Activated CD4-positive, alpha-beta T cell treated with anti-CD3 and anti-CD28 coated beads for 48 hours (primary cell): ENCODE data around the gene FAM181B.

ENCODE experiments used
- DNase-seq: peaks from one replicate; pipeline ENCODE4 v3.0.0-alpha.2; 2020

FAM181B gene, protein sequence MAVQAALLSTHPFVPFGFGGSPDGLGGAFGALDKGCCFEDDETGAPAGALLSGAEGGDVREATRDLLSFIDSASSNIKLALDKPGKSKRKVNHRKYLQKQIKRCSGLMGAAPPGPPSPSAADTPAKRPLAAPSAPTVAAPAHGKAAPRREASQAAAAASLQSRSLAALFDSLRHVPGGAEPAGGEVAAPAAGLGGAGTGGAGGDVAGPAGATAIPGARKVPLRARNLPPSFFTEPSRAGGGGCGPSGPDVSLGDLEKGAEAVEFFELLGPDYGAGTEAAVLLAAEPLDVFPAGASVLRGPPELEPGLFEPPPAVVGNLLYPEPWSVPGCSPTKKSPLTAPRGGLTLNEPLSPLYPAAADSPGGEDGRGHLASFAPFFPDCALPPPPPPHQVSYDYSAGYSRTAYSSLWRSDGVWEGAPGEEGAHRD

DNA sequence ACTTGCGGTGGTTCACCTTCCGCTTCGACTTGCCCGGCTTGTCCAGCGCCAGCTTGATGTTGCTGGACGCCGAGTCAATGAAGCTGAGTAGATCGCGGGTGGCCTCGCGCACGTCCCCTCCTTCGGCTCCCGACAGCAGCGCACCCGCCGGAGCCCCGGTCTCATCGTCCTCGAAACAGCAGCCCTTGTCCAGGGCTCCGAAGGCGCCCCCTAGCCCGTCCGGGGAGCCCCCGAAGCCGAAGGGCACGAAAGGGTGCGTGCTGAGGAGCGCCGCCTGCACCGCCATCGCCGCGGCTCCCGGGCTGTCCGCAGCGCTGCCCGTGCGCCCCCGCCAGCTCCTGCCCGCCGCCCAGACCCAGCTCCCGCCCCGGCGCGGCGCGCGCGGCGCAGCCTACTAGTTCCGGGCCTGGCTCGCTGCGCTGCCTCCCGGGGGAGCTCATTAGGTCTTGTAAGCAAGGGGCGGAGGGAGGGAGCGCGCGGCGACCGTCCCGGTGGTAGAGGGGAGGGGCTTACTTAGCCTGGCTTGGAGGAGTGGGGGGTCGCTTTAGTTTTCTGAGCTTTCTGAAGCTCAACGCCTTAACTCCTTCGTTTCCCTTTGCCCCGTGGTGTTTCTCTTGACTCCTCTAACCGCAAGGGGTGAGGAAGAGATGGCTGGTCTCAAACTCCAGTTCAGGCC, at the start of gene FAM181B:
Gene FAM181B, minus strand, starts transcription at position 421 of the 676 bp plus-strand sequence. Its CDS starts 135 bp downstream, at position 286.
- DNase-seq = peak; percentile 47

DNA sequence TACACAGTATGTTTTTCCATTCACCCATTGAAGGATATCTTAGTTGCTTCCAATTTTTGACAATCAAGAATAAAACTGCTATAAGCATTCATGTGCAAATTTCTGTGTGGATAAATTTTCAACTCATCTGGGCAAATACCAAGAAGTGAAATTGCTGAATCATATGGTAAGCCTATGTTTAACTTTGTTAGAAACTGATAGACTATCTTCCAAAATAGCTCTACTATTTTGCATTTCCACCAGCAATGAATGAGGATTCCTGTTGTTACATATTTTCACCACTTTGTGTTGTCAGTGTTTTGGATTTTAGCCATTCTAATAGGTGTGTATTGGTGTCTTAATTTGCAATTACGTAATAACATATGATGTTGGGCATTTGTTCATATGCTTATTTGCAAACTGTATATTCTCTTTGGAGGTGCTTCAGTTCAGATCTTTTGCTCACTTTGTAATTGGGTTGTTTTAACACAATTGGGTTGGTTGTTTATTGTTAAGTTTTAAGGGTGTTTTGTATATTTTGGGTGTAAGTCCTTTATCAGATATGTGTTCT, 49.2 kb upstream of the FAM181B start:
- DNase-seq = no peak

DNA sequence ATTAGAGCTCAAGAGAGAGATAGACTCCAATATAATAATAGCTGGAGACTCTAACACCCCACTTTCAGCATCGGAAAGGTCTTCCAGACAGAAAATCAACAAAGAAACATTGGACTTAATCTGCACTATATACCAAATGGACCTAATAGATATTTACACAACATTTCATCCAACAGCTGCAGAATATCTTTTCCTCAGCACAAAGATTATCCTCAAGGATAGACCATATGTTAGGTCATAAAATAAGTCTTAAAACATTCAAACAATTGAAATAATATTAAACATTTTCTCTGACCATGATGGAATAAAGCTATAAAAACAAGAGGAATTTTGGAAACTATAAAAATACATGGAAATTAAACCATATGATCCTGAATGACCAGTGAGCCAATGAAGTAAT, 45.1 kb upstream of the FAM181B start:
- DNase-seq = no peak

DNA sequence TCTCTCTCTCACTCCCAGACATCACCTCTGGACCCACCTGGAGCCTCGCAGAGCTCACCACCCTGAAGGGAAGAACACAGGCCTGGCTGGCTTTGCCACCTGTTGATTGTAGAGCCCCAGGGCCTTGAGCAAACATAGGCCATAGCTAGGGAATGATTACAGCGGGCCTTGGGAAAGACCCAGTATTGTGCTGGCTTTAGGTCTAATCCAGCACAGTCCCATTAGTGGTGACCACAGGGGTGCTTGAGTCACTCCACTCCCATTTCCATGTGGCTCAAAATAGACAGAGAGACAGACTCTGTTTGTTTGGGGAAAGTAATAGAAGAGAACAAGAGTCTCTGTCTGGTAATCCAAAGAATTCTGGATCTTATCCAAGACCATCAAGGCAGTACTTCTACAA, 42.7 kb upstream of the FAM181B start:
- DNase-seq = no peak

DNA sequence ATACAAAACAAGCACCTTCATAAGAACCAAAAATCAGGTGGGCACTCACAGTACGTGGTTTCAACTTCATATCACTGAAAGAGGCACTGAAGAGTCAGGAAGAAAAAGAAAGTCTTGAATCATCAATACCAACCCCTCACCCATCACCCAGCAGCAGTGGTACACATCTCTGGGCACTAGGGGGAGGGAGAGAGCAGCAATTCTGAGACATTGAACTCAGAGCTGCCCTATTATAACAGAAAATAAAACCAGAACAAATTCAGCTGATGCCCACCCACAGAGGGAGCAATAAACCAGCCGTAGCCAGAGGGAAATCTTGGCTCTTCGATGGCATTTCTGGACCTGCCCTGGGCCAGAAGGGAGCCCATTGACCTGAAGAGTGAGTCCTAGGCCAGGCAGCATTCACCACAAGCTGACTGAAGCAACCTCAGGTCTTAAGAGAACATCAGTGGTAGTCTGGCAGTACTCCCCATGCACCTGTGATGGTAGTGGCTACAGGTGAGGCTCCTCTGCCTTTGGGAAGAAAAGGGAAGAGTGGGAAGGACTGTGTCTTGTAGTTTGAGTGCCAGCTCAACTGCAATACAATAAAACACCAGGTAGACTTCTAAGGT, 42.2 kb upstream of the FAM181B start:
- DNase-seq = peak; percentile 61

DNA sequence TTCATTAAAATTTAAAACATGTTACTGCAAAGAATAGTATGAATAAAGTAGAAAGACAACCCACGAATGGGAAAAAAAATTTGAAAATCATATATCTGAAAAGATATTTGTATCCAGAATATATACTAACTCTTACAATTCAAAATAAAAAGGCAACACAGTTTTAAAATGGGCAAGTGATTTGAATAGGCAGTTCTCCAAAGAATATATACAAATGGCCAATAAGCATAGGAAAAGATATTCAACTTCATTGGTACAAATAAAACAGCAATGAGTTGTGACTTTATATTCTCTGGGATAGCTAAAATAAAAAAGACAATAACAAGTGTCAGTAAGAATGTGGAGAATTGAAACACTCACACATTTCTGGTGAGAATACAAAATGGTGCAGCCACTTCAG, 41.6 kb upstream of the FAM181B start:
- no peak for DNase-seq

DNA sequence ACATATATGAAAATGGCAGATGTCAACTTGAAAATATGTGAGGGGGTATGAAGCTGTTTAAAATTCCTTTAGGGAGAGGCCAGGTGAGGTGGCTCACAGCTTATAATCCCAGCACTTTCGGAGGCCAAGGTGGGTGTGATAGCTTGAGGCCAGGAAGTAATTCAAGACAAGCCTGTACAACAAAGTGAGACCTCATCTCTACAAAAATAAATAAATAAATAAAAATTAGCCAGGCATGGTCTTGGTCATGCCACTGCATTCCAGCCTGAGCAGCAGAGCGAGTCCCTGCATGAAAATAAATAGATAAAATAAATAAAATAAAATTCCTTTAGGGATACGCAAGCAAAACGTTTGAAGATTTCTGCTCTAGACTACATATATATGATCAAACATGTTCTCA, 38.1 kb upstream of the FAM181B start:
- DNase-seq = no peak

DNA sequence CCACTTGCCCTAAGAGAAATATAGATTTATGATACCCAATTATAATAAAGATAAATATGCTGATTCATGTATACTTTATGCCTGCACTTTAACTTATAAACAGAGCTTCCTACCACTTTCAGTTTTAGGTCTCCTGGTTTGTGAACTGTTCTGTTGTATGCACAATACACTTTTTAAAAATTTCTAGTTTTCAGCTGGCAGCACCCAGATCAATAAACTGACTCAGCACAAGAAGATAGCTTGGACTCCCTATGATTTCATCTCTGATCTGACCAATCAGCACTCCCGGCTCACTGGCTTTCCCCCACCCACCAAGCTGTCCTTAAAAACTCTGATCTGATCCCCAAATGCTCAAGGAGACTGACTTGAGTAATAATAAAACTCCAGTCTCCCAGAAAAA, 33.5 kb upstream of the FAM181B start:
- no peak for DNase-seq

DNA sequence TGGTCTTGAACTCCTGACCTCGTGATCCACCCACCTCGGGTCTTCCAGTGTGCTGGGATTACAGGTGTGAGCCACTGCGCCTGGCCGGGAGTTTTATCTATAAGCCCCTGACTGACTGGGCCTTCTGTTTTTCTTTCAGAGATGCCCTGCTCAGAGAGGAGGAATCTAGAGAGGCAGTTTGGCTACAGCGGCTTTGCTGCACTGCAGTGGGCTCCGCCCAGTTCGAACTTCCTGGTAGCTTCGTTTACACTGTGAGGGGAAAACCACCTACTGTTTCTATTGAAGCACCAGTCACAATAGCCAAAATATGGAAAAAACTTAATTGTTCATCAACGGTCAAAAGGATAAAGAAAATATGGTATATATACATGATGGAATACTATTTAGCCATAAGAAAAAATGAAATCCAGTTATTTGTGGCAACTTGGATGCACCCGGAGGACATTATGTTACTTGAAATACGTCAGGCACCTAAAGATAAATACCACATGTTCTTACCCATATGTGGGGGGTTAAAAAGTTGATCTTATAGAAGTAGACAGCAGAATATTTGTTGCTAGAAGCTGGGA, 31.9 kb upstream of the FAM181B start:
- peak; percentile 16 for DNase-seq

DNA sequence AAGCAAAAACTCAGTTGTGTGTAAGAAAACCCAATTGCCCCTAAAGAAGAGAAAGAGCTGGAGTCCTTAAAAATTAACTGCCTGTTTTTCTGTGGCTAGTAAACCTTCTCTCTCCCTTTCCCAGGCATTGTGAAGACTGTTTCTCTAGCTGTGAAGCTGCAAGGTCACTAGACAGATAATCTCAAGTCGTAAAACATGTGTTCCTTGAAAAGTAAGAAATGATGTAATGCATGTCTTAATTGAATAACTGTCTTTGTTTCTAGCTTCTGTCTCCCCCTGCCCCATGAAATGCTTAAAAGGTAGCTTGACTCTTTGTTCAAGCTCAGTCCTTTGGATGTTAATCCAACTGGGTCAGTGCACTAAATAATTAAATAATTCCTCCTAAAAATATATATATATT, 29.5 kb upstream of the FAM181B start:
- DNase-seq = no peak

DNA sequence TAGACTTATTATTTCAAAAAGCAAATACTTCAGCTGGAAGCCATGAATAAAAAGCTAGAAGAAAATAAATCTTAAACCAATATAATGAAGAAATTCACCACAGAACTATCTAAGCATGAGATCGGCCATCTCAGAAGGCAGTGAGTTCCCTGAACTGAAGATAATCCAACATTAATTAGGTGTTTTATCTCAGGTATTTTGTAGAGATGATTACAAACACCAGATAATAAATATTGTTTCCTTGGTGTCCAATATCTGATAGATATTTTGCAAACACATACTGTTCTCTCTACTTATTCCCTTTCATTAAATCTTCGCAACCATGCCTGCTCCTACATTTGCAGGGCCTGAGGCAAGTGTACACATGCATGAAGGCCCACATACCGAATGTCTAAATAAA, 26.0 kb upstream of the FAM181B start:
- no peak for DNase-seq

DNA sequence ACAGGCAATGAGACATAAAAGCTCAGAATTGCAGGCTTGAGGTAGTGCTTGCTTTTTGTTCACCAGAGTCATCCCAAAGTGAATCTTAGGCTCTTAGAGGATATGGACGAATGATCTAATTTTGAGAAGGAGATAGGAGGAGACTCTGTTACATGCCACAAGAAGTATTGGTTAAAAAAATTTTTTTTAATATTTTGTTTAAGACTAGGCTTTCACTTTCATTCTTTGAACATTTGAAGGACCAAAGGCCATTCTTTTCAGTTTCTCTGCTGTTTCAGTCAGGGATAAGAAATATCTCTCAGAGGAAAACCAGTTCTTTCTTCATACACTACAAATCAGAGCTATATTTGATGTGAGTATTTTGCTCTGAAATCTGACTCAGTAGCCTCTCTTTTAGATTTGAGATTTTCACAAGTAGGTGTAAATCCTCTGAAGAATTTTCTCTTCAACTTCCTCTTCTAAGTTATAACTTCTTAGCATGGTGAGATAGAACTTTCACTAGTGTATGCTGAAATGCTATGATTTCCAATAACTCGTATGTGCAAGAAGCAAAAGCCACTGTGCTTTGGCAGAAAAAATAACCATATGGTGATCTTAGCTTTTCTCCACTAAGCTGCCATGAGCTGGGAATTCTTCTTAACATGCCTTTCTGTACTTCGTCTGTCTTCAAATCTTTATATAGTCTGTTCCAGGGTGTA, 24.1 kb upstream of the FAM181B start:
- no peak for DNase-seq

DNA sequence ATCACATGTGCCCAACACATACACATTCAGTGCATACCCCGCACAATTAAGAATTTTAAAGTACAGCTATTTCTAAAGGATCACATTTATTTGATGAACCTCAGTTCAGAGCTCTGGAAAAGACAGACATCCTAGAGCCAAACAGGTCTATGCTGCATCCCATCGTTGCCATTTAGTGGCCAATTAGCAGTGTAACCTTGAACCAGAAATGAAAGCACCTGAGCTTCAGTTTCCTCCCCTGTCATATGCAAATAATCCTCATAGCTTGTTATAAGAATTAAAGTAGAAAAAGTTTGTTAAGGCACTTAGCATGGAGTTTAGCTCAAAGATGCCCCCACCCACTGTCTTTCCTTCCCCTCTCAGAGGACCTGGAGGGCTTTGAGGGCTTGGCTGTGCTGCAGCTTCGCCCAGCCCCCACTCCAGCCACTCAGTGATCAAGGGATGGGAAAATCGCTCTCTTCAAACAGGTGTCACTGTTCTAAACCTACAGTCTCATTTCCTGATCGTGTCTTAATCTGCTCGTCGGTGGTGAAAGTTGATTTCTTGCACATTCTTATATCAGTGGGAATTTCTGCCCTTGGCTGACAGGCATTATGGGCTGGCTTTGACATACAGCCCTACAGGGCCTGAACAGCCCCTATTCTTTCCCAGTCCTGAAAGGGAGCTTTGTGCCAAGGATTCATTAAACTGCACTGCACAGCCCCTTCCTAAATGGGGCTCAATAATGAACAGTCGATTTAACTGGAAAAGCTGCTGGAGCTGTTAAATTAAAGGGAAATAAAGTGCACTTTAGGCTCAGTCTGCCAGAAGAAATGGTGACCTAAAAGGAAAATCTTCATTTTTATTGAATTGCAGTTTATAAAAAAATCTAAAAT, 23.3 kb upstream of the FAM181B start:
- DNase-seq = no peak

DNA sequence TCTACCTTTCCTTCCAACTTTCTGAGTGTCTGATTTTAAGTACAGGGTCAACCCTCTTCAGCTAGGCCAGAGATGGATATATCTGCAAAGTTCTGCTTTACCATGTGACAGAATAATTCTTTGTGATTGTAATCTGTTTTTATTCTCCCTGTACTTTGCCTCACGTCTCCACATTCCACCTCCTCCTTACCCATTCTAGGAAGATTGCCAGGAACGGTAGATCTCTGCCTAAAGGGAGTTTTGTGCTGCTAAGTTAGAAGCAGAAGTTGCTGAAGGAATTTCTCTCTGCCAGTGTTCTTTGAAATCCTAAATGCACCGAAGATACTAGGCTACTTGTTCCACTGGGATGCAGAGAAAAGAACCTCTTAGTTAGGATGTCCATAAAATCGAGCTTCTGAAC, 20.7 kb upstream of the FAM181B start:
- DNase-seq = no peak

DNA sequence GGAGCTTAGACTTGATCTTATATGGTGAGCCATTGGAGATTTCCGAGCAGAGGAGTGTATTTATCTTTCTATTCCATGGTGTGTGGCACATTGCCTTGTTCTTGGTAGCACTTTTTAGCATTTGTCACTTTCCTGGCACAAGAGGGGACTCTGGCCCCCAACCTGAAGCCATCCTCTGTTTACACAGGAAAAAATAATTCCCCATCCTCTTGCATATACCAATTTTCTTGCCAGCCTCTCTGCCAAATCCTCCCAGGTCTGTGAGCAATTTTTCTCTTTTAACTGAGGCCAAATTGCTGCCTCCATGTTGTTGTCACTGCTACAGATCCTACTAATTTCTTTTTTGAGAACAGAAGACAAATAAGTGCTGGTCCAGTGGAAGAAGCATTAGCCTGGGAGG, 20.3 kb upstream of the FAM181B start:
- no peak for DNase-seq

DNA sequence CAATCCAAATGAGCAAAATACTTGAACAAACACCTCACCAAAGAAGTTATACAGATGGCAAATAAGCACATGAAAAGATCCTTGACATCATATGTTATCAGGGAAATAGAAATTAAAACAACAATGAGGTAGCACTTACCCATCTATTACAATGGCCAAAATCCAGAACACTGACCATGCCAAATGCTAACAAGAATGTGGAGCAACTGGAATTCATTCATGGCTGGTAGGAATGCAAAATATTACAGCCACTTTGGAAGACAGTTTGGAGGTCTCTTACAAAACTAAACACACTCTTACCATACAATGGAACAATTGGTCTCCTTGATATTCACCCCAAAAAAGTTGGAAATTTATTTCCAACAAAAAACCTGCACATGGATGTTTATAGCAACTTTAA, 19.1 kb upstream of the FAM181B start:
- DNase-seq = no peak

DNA sequence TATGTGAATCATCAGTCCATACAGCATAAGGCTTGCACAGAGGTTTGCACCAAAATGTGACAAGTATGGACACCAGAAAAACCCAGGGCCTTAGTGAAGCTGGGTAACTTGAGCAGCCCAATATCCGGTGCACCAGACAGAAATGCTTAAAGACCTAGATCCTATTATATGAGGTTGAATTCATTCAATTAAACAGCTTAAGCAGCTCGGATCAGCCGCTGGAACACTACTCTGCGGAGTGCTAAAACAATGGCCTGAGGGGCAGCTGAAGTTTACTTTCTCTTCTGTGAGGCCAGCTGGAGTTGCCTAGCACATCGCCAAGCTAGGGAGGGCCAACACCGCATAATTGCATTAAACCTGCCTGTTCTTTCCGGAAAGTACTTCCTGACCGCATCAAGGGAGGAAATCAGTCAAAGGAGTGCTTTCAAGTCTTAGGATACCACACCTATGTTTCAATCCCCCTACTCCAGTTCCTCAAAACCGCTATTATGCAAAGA, 17.0 kb upstream of the FAM181B start:
- DNase-seq = peak; percentile 26

DNA sequence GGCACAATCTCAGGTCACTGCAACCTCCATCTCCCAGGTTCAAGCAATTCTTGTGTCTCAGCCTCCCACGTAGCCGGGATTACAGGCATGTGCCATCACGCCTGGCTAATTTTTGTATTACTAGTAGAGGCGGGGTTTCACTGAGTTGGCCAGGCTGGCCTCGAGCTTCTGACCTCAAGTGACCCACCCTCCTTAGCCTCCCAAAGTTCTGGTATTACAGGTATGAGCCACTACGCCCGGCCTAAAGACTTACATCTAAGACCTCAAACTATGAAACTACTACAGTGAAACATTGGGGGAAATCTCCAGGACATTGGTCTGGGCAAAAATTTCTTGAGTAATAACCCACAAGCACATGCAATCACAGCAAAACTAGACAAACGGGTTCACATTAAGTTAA, 13.8 kb upstream of the FAM181B start:
- no peak for DNase-seq

DNA sequence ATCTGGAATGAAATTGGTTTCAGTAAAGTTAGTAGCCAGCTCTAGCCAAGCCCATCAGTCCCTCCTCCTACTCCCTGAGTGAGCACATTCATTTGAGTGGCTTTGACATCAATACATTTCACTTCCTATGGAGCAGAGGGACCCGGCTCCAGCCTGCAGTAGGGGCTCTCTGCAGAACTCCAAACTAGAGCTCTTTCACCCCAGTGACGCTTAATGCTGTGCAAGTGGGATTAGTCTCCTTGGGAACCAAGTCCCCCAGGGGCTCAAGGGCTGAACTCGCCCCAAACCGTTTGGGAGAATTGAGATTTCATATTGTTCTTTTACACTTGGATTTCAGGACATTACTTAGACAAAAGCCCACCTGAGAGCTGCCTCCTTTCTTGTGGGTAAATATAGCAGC, 4.4 kb upstream of the FAM181B start:
- no peak for DNase-seq

DNA sequence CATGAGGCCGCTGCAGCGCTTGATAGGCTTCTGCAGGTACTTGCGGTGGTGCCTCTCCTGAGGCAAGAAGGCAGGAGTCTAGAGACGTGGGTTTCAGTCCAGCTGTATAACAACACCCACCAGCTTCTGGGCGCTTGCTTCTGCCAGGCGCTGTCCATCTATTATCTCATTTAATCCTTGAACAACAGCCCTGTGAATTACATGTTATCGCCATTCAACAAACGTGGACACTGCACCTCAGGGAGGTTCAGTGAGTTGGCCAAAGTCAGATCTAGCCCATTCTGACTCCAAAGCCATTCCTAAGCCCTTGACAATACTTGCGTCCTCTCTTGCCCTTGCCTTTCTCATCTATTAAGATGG, 436 bp upstream of the FAM181B start:
- DNase-seq = no peak

DNA sequence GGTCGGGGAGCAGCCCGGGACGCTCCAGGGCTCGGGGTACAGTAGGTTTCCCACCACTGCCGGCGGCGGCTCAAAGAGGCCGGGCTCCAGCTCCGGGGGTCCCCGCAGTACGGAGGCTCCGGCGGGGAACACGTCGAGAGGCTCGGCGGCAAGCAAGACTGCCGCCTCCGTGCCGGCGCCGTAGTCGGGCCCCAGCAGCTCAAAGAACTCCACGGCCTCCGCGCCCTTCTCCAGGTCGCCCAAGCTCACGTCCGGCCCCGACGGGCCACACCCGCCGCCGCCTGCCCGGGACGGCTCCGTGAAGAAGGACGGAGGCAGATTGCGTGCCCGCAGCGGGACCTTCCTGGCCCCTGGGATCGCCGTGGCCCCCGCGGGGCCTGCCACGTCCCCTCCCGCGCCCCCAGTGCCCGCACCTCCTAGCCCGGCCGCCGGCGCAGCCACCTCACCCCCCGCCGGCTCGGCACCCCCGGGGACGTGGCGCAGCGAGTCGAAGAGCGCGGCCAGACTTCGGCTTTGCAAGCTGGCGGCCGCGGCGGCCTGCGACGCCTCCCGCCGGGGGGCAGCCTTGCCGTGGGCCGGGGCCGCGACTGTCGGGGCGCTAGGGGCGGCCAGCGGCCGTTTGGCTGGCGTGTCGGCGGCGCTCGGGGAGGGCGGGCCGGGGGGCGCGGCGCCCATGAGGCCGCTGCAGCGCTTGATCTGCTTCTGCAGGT, 775 bp downstream of the FAM181B start:
- peak; percentile 21 for DNase-seq
